Progenitor cell of endocrine pancreas (in vitro differentiated cells): ENCODE results near the gene AGMAT. TPM values are rescaled to one million over a fixed set of nuclear protein-coding genes. Genes with fewer than 3 reads are reported as not detected.

Experiments
- DNase-seq: peaks from one replicate; pipeline ENCODE4 v3.0.0; 2021; ENCODE audit warnings: low spot score; ENCODE audit not compliant: unreplicated experiment
- H3K27ac Mint-ChIP-seq: 2 replicates; pipeline ENCODE4 v1.8.0; 2021; ENCODE audit warnings: mild to moderate bottlenecking, moderate library complexity, mixed read lengths
- H3K27me3 Mint-ChIP-seq: 2 replicates; pipeline ENCODE4 v1.8.0; 2021; ENCODE audit warnings: mixed read lengths
- H3K36me3 Mint-ChIP-seq: 2 replicates; pipeline ENCODE4 v1.8.0; 2022; ENCODE audit warnings: mixed read lengths; ENCODE audit not compliant: insufficient read depth
- H3K4me1 Mint-ChIP-seq: 2 replicates; pipeline ENCODE4 v1.8.0; 2021; ENCODE audit warnings: low read depth, mixed read lengths
- H3K4me3 Mint-ChIP-seq: 2 replicates; pipeline ENCODE4 v1.8.0; 2021; ENCODE audit warnings: low read depth, mild to moderate bottlenecking, moderate library complexity, mixed read lengths
- H3K9me3 Mint-ChIP-seq: 2 replicates; pipeline ENCODE4 v1.8.0; 2021; ENCODE audit warnings: low read depth, mixed read lengths
- CTCF ChIP-seq: fragments of 200-600 bp; sonication (generic); IDR thresholded peaks from one replicate; pipeline ENCODE4 v1.5.0; 2021; ENCODE audit warnings: antibody characterized with exemption, mild to moderate bottlenecking; ENCODE audit not compliant: unreplicated experiment
- total RNA-seq: library from RNA; stranded (reverse); gene quantifications from 2 replicates; pipeline ENCODE4 v1.2.1, GENCODE V29; 2021

AGMAT gene
- total RNA-seq, 1 donor from 2014 or later = 3.1 TPM

- Mint-ChIP-seq H3K9me3 (no peaks in the 10 kb centered on the region), H3K36me3 (peaks cover 1% of the 10 kb centered on the region), H3K27me3 (no peaks in the 10 kb centered on the region), H3K27ac (peak overlapping the region; percentile 100), H3K4me3 (peak overlapping the region; percentile 93), H3K4me1 (peaks cover 35% of the 10 kb centered on the region)
- DNase-seq = peak; percentile 100
- no peak for TF ChIP-seq CTCF
These were observed 60.4 kb downstream of the AGMAT start for GRCh38 chr1:15524283-15525049.

- H3K4me3 Mint-ChIP-seq = peak within 1 kb of the TSS; percentile 93
- H3K4me1 Mint-ChIP-seq = peaks cover 36% of the 10 kb centered on the region
- peak within 1 kb of the TSS; percentile 100 for H3K27ac Mint-ChIP-seq
- H3K27me3 Mint-ChIP-seq = no peaks in the 10 kb centered on the region
- no peaks in the 10 kb centered on the region for H3K9me3 Mint-ChIP-seq
- H3K36me3 Mint-ChIP-seq = peaks cover 3% of the 10 kb centered on the region
- DNase-seq = no peak
- no peak for TF ChIP-seq CTCF
These were observed 60.9 kb downstream of the AGMAT start, which contains the start of gene CASP9 for GRCh38 chr1:15524021-15524282. Gene CASP9 (minus strand): TSS chr1:15524215. CDS start chr1:15524200, 15 bp downstream.

GRCh38 chr1:15523104-15524020 is 61.5 kb downstream of the AGMAT start:
- peaks cover 34% of the 10 kb centered on the region for H3K4me1 Mint-ChIP-seq
- no peaks in the 10 kb centered on the region for H3K27me3 Mint-ChIP-seq
- peak; percentile 6 for TF ChIP-seq CTCF
- DNase-seq = no peak
- no peaks in the 10 kb centered on the region for H3K9me3 Mint-ChIP-seq
- H3K27ac Mint-ChIP-seq = peak overlapping the region; percentile 100
- peaks cover 3% of the 10 kb centered on the region for H3K36me3 Mint-ChIP-seq
- peak overlapping the region; percentile 93 for H3K4me3 Mint-ChIP-seq

GRCh38 chr1:15522551-15522950 is 62.3 kb downstream of the AGMAT start:
- Mint-ChIP-seq H3K27ac (no peak overlapping the region), H3K36me3 (peaks cover 3% of the 10 kb centered on the region), H3K4me3 (no peak overlapping the region), H3K27me3 (no peaks in the 10 kb centered on the region), H3K9me3 (no peaks in the 10 kb centered on the region), H3K4me1 (peaks cover 28% of the 10 kb centered on the region)
- DNase-seq = no peak
- TF ChIP-seq CTCF = no peak

Other genes with a start within 250 kb of the AGMAT start
- gene EFHD2, start 175.2 kb downstream of the AGMAT start, total RNA-seq = 17.8 and 19.4 TPM in 2 replicates
- 0.57 and 0.87 TPM in 2 replicates for gene CTRC, start 146.6 kb downstream of the AGMAT start, total RNA-seq
- not detected in 2 replicates for gene CELA2A, start 128.3 kb downstream of the AGMAT start, total RNA-seq
- gene CELA2B, start 108.9 kb downstream of the AGMAT start, total RNA-seq = not detected in 2 replicates
- gene CASP9, start 60.8 kb downstream of the AGMAT start, total RNA-seq = 24.9 and 25.2 TPM in 2 replicates
- gene DNAJC16, start 58.2 kb downstream of the AGMAT start, total RNA-seq = 34.9 and 37.7 TPM in 2 replicates
- gene DDI2, start 32.4 kb upstream of the AGMAT start, total RNA-seq = 34.5 and 35.6 TPM in 2 replicates
- gene PLEKHM2, start 99.3 kb upstream of the AGMAT start, total RNA-seq = 60.1 and 70.4 TPM in 2 replicates
- gene SLC25A34, start 151.2 kb upstream of the AGMAT start, total RNA-seq = 5.5 and 6.0 TPM in 2 replicates
- gene TMEM82, start 157.4 kb upstream of the AGMAT start, total RNA-seq = 0.44 and 1.4 TPM in 2 replicates
- gene FBLIM1, start 173.7 kb upstream of the AGMAT start, total RNA-seq = 101 and 105 TPM in 2 replicates
- gene UQCRHL, start 222.6 kb upstream of the AGMAT start, total RNA-seq = 2.4 and 3.5 TPM in 2 replicates